Esophagus (tissue), 2 donors: Measurements from ENCODE around the gene ZXDC. TPM values are rescaled to one million over a fixed set of nuclear protein-coding genes. Genes with fewer than 3 reads are reported as not detected.

Experiments used
- H3K27ac ChIP-seq, 2 donors: one replicate each; pipeline ENCODE4 v1.5.1; 2013; ENCODE audit warnings: low read depth in 2 of 2, mild to moderate bottlenecking in 2 of 2, inconsistent platforms in 1 of 2, low read length in 1 of 2, moderate library complexity in 1 of 2
- H3K27me3 ChIP-seq, 2 donors: one replicate each; pipeline ENCODE4 v1.6.1; 2013; ENCODE audit warnings: low read length in 2 of 2, control low read depth in 1 of 2, mild to moderate bottlenecking in 1 of 2; ENCODE audit not compliant: insufficient read depth in 2 of 2, control insufficient read depth in 1 of 2
- H3K36me3 ChIP-seq, 2 donors: one replicate each; pipeline ENCODE4 v1.6.1; 2013; ENCODE audit warnings: low read length in 1 of 2; ENCODE audit not compliant: control insufficient read depth in 2 of 2, insufficient read depth in 2 of 2
- H3K4me1 ChIP-seq, 2 donors: one replicate each; pipeline ENCODE4 v1.6.1; 2013; ENCODE audit warnings: low read length in 1 of 2; ENCODE audit not compliant: control insufficient read depth in 2 of 2, insufficient read depth in 2 of 2
- H3K4me3 ChIP-seq, 2 donors: one replicate each; pipeline ENCODE4 v1.5.1; 2013; ENCODE audit warnings: low read length in 2 of 2, mild to moderate bottlenecking in 2 of 2, low read depth in 1 of 2, moderate library complexity in 1 of 2
- H3K9me3 ChIP-seq, 2 donors: one replicate each; pipeline ENCODE4 v1.6.1; 2013; ENCODE audit warnings: mild to moderate bottlenecking in 2 of 2, low read depth in 1 of 2, low read length in 1 of 2, moderate library complexity in 1 of 2; ENCODE audit not compliant: control insufficient read depth in 2 of 2, insufficient read depth in 1 of 2
- WGBS, 2 donors: extraction: QIAGEN DNeasy Blood & Tissue Kit; methylation state at CpG; one replicate each; pipeline ENCODE4 v1.1.7; 2013; 5-methylcytosine and 5-hydroxymethylcytosine counted together
- polyA plus RNA-seq, 2 donors: library from polyadenylated mRNA; stranded (reverse); fragments of 200-250 nt; gene quantifications; one replicate each; pipeline ENCODE4 v1.2.3, GENCODE V29; 2013
- donor health status: healthy with polysubstance abuse.
- donor health status: Bipolar disorder and iron deficiency.

Gene ZXDC
- polyA plus RNA-seq, 2 donors: 9.2 to 13.3 TPM

DNA sequence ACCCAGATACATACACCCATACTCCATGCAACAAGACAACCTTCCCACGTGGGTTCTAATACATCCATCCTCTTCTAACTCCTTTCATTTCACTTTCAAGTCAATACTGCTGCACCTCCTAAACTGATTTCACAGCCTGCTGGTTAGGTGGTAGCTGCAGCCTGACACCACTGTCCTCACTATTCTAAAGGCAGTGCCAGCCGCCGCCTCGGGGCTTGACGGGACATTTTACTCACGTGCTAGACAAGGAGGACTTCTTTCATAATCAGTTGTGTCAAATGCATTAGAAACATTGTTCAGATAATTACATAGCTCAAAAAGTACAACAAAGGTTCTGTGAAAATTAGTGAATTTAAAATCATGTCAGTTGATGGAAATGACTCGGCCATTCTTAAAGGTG lies 35.6 kb upstream of the ZXDC start:
- Histone ChIP-seq H3K36me3 (no peaks in the 10 kb centered on the region), H3K4me3 (no peak overlapping the region), H3K27ac (no peak overlapping the region), H3K4me1 (peaks cover 0 to 7% of the 10 kb centered on the region in 2 donors), H3K27me3 (no peaks in the 10 kb centered on the region), H3K9me3 (no peaks in the 10 kb centered on the region)
- 63 to 76% methylated on average over 7 of the region's 7 CpGs for whole genome bisulfite sequencing, 2 donors

DNA sequence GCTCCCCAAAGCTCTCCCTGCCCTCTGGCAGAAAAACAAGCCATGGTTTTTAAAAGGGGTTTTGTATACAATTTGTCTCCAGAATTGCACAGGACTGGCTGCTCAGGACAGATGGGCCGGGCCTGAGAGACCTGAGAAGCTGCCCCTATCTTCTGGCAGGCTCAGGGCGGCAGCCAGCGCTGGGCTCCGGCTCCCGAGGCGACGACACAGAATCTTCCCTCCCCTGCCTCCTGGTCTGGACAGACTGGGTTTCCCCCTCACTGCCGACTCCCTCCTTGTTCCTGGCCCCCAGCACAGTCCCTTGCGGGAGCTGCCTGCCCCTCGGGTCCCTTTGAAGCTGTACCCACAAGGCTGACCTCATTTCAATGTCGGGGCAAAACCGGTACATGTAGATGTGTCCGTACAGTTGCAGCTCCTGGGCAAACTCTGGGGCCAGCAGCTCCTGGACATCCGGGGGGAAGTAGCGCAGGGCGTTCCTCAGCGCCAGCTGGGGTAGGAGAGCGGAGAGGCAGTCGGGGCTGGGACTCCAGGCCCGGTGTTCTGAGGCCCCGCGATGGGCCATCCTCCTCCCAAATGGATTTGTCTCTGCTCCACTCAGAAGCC lies 34.7 kb upstream of the ZXDC start:
- Histone ChIP-seq H3K4me3 (no peak overlapping the region), H3K27ac (no peak overlapping the region), H3K27me3 (no peaks in the 10 kb centered on the region), H3K36me3 (no peaks in the 10 kb centered on the region), H3K9me3 (no peaks in the 10 kb centered on the region), H3K4me1 (peaks cover 0 to 7% of the 10 kb centered on the region in 2 donors)
- 62 to 74% methylated on average over 22 of the region's 22 CpGs for WGBS, 2 donors

DNA sequence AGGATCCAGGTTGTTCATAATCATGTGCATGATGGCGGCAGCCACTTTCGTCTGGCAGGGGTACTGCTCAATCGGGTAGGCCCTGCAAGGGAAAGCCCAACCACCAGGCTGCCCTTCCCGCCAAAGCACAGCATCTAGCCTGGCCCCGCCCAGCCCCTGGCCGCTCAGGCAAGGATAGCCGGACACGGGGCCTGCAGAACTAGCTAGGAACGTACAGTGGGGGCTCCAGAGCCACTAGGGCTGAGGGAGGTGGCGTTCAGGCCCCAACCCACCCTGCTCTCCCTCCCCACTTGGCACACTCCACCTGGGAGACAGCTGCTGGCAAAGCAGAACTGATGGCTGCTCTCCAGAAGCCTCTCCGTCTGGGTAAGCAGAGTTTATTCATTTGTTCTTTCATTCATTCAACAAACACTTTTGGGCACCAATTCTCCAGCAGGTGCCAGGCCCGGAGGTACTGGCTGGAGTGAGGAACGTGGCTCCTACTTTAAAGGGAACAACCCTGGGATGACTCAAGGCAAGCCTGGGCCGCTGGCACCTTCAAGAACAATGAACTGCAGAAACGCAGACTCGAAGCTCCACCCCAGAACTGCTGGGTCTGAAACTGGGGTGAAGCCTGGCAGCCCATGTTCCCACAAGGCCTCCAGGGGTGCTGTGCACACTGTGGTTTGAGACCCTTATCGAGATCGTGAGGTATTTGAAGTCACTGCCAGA lies 34.1 kb upstream of the ZXDC start:
- no peak overlapping the region for H3K27ac ChIP-seq
- 41 to 61% methylated on average over 17 to 18 of the region's 18 CpGs for WGBS, 2 donors
- H3K4me3 ChIP-seq: no peak overlapping the region
- no peaks in the 10 kb centered on the region for H3K27me3 ChIP-seq
- no peaks in the 10 kb centered on the region for H3K36me3 ChIP-seq
- H3K9me3 ChIP-seq: no peaks in the 10 kb centered on the region
- peaks cover 0 to 7% of the 10 kb centered on the region in 2 donors for H3K4me1 ChIP-seq

DNA sequence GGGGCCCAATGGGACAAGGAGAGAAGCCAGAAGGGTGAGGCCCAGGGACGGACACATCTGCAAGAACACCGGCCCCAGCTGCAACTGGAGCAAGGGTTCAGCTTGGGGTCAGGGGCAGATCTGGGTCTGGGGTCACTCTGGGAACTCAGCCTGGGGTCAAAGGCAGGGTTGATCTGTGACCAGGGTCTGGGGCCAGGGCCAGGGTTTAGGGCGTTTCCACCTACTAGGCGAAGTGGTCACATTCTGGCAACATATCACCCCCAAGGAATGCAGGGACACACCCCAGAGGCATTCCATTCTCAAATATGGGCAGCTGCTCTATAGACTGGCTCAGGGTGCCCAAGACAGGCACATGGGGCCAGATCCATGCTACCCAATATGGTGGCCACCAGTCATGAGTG lies 32.9 kb upstream of the ZXDC start:
- H3K27me3 ChIP-seq: no peaks in the 10 kb centered on the region
- H3K4me1 ChIP-seq: peaks cover 0 to 7% of the 10 kb centered on the region in 2 donors
- no peak overlapping the region for H3K27ac ChIP-seq
- no peaks in the 10 kb centered on the region for H3K9me3 ChIP-seq
- 84% methylated on average over 4 of the region's 4 CpGs for WGBS, 2 donors
- H3K4me3 ChIP-seq: no peak overlapping the region
- no peaks in the 10 kb centered on the region for H3K36me3 ChIP-seq

DNA sequence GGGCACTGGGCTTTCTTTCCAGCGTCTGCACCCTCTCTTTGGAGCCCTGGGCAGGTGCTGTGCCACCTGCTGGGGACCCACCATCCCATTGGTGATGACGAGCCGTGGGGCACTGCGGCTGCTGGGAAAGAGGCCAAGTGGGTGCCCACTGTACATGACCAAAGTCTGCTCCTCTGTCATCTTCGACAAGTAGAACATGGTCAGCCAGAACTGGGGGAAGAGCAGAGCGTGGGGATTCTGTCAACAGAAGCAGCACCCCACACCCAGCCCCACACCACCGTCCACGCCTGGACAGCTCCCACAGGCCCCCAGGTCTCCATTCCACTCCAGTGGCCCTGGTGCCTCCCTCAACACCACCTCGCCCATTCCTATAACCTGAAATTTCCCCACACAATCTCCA lies 32.2 kb upstream of the ZXDC start:
- H3K9me3 ChIP-seq: no peaks in the 10 kb centered on the region
- H3K4me3 ChIP-seq: no peak overlapping the region
- no peaks in the 10 kb centered on the region for H3K27me3 ChIP-seq
- H3K4me1 ChIP-seq: peaks cover 0 to 5% of the 10 kb centered on the region in 2 donors
- WGBS, 2 donors: 89 to 90% methylated on average over 9 of the region's 9 CpGs
- no peaks in the 10 kb centered on the region for H3K36me3 ChIP-seq
- H3K27ac ChIP-seq: no peak overlapping the region

DNA sequence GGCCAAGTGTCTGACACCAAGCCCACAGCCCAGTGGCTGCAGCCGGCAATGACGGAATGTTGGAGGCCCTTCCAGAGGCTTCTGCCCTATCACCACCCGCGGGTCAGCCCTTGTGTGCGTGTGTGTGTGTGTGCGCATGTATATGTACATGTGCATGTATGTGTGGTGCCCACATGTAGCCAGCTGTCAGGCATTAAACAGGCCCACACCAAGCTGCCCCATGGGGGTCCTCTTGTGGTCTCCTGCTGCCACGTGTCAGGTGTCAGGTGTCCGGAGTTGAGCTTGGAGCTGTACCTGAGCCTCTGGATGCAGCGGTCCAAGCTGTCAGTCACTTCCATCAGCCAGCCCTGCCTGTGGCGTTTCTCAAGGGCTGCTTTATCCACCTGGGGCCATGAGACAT lies 28.0 kb upstream of the ZXDC start:
- no peak overlapping the region for H3K27ac ChIP-seq
- no peaks in the 10 kb centered on the region for H3K27me3 ChIP-seq
- H3K36me3 ChIP-seq: no peaks in the 10 kb centered on the region
- no peak overlapping the region for H3K4me3 ChIP-seq
- H3K9me3 ChIP-seq: no peaks in the 10 kb centered on the region
- WGBS, 2 donors: 87 to 90% methylated on average over 10 of the region's 10 CpGs
- H3K4me1 ChIP-seq: no peaks in the 10 kb centered on the region

DNA sequence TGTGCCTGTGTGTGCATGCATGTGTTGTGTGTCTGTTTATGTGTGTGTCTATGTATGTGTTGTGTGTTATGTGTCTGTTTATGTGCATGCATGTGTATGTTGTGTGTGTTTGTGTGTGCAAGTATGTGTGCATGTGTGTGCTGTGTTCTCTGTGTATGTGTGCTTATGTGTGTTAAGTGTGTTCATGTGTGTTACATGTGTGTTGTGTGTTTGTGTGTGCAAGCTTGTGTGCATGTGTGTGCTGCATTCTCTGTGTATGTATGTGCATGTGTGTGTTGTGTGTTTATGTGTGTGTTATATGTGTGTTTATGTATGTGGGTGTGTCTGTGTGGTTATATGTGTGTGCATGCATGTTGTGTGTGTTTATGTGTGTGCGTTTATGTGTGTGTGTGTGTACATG lies 27.0 kb upstream of the ZXDC start:
- WGBS, 2 donors: 87 to 92% methylated on average over 1 of the region's 1 CpG
- no peaks in the 10 kb centered on the region for H3K4me1 ChIP-seq
- no peaks in the 10 kb centered on the region for H3K9me3 ChIP-seq
- no peak overlapping the region for H3K27ac ChIP-seq
- H3K4me3 ChIP-seq: no peak overlapping the region
- no peaks in the 10 kb centered on the region for H3K36me3 ChIP-seq
- H3K27me3 ChIP-seq: no peaks in the 10 kb centered on the region

DNA sequence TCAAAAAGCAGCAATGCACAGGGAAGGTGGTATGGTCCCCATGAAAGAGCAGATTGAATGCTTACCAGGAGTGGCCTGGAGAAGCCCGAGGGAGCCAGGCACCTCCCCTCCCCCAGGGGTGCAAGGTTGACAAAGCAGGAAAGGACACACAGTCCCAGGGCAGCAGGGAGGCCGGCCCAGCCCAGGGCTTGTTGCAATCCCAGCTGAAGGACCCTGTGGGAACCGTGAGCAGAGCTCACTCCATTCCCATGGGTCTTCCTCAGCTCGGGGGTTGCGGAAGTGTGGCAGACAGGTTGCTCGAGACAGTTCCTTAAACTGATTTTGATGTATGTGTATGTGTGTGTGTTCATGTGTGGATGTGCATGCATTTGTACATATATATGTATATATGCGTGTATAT lies 26.0 kb upstream of the ZXDC start:
- H3K36me3 ChIP-seq: no peaks in the 10 kb centered on the region
- no peaks in the 10 kb centered on the region for H3K27me3 ChIP-seq
- H3K4me3 ChIP-seq: no peak overlapping the region
- H3K9me3 ChIP-seq: no peaks in the 10 kb centered on the region
- no peak overlapping the region for H3K27ac ChIP-seq
- WGBS, 2 donors: 60 to 66% methylated on average over 7 of the region's 7 CpGs
- H3K4me1 ChIP-seq: no peaks in the 10 kb centered on the region

DNA sequence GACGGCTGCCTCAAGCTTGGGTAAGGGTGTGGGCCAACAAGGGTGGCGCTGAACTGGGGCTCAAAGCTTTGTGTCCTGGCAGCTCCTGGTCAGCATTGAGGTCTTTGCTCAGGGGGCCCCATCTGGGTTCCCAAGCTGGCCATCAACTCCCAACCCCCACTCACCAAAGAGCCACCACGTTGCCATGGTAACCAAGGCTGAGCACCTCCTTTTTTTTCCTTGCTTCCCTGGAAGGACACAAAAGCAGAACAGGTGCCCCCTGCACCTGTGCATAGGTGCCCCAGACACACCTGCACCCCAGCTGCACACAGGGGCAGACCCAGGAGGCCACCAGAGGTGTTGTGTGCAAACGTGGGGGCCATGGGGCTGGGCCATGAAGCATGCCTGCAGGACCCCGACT lies 25.4 kb upstream of the ZXDC start:
- no peaks in the 10 kb centered on the region for H3K27me3 ChIP-seq
- 69 to 76% methylated on average over 5 of the region's 5 CpGs for WGBS, 2 donors
- H3K4me3 ChIP-seq: no peak overlapping the region
- no peaks in the 10 kb centered on the region for H3K36me3 ChIP-seq
- no peaks in the 10 kb centered on the region for H3K4me1 ChIP-seq
- no peaks in the 10 kb centered on the region for H3K9me3 ChIP-seq
- no peak overlapping the region for H3K27ac ChIP-seq

DNA sequence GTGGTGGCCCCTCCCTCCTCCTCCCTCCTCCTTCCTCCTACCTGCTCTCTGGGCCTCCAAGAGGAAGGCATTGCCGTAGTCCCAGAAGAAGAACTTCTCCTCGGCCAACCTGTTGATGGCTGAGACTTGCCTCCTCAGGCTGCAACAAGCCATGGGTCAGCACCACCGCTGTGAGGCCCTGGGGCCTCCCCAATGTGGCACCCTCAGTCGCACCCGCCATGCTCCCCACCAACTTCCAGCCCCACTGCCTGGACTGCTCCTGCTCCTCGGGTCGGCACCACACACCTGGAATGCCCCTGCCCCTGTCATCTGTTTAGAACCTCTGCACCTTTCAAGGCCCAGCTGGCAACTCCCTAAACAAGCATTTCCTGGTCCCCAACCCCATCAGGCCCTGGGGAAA lies 24.3 kb upstream of the ZXDC start:
- Histone ChIP-seq H3K4me3 (no peak overlapping the region), H3K9me3 (no peaks in the 10 kb centered on the region), H3K4me1 (no peaks in the 10 kb centered on the region), H3K27me3 (no peaks in the 10 kb centered on the region), H3K27ac (no peak overlapping the region), H3K36me3 (no peaks in the 10 kb centered on the region)
- 83 to 88% methylated on average over 7 of the region's 7 CpGs for WGBS, 2 donors
